Ishikawa (cell line): ENCODE data around the gene DDX4.

Experiments used
- MAX ChIP-seq: IDR thresholded peaks from 2 replicates; pipeline ENCODE4 v1.6.1; 2012
- RAD21 ChIP-seq: IDR thresholded peaks from 2 replicates; pipeline ENCODE4 v1.6.1; 2012; ENCODE audit warnings: low read depth
- REST ChIP-seq: IDR thresholded peaks from 2 replicates; pipeline ENCODE4 v1.6.1; 2012; ENCODE audit warnings: low read depth, mild to moderate bottlenecking

GRCh38 chr5:55865831-55866230, 128.0 kb downstream of the DDX4 start:
- TF ChIP-seq RAD21 (no peak), REST (peak; percentile 82), MAX (no peak)
